B cell (primary cell): ENCODE data around the gene BPIFB1. TPM values are rescaled to one million over a fixed set of nuclear protein-coding genes. Genes with fewer than 3 reads are reported as not detected.

Experiments
- ATAC-seq: fragments of 200-7000 bp; cut with Tn5 transposase; one replicate; pipeline ENCODE4 v1.10.0; 2021; ENCODE audit warnings: low read depth, mild to moderate bottlenecking, moderate number of reproducible peaks, moderate library complexity
- CTCF ChIA-PET: fragments of 350-600 bp; sonication (Branson Sonifier 250); formaldehyde crosslinking; loops from one replicate; lab custom pipeline; 2021; ENCODE audit warnings: antibody characterized with exemption, inconsistent platforms; lab: Charles Lee
- POLR2A ChIA-PET: fragments of 350-600 bp; sonication (Branson Sonifier 250); formaldehyde crosslinking; loops from one replicate; lab custom pipeline; 2021; ENCODE audit warnings: antibody characterized with exemption; lab: Charles Lee
- DNase-seq: peaks from one replicate; pipeline ENCODE4 v3.0.0; 2013
- H2AFZ ChIP-seq: 2 replicates; pipeline ENCODE4 v1.6.1; 2012; ENCODE audit warnings: mild to moderate bottlenecking, low read depth, low read length; ENCODE audit not compliant: insufficient read depth, poor library complexity, severe bottlenecking
- H3K27ac ChIP-seq, 2 donors: 1 replicate in 1 of 2; 2 replicates in 1 of 2; pipeline ENCODE4 v1.5.1; 2012 to 2013; ENCODE audit warnings: low read length in 2 of 2, mild to moderate bottlenecking in 2 of 2, moderate library complexity in 1 of 2
- H3K27me3 ChIP-seq, 4 experiments: fragments of 200-600 bp in 1 of 4; sonication (generic) in 1 of 4; replicated peaks in 1 of 4; 1 replicate in 2 of 4; 2 replicates in 2 of 4; pipeline versions ENCODE4 v1.6.1 to v1.7.0; 2013 to 2016; ENCODE audit warnings: low read length in 3 of 4, mild to moderate bottlenecking in 2 of 4, mixed read lengths in 1 of 4, moderate library complexity in 1 of 4; ENCODE audit not compliant: insufficient read depth in 4 of 4, control insufficient read depth in 3 of 4; ENCODE audit errors: control extremely low read depth in 1 of 4
- H3K36me3 ChIP-seq, 2 experiments: replicated peaks in 1 of 2; 1 replicate in 1 of 2; 2 replicates in 1 of 2; pipeline versions ENCODE4 v1.6.1 to v1.7.1; 2013; ENCODE audit warnings: low read length in 1 of 2; ENCODE audit not compliant: insufficient read depth in 2 of 2, control insufficient read depth in 1 of 2; ENCODE audit errors: control extremely low read depth in 1 of 2, extremely low read depth in 1 of 2
- H3K4me1 ChIP-seq, 2 donors: fragments of 200-600 bp in 1 of 2; sonication (generic) in 1 of 2; 1 replicate in 1 of 2; 2 replicates in 1 of 2; pipeline versions ENCODE4 v1.5.1 to v1.6.1; 2013 to 2017; ENCODE audit warnings: low read length in 2 of 2; ENCODE audit not compliant: control insufficient read depth in 2 of 2, insufficient read depth in 2 of 2
- H3K4me2 ChIP-seq: replicated peaks from 2 replicates; pipeline ENCODE3; 2012; ENCODE audit warnings: mild to moderate bottlenecking, low read depth, low read length; ENCODE audit not compliant: poor library complexity, severe bottlenecking
- H3K4me3 ChIP-seq, 5 experiments: fragments of 200-600 bp in 1 of 5; sonication (generic) in 1 of 5; 1 replicate in 3 of 5; 2 replicates in 2 of 5; pipeline versions ENCODE4 v1.5.1 to v1.7.0; 2011 to 2016; ENCODE audit warnings: low read length in 4 of 5, mild to moderate bottlenecking in 4 of 5, low read depth in 2 of 5, control low read depth in 1 of 5, moderate library complexity in 1 of 5; ENCODE audit not compliant: insufficient read depth in 1 of 5; ENCODE audit errors: control extremely low read depth in 1 of 5, extremely low read depth in 1 of 5
- H3K79me2 ChIP-seq: fragments of 200-600 bp; sonication (generic); one replicate; pipeline ENCODE4 v1.6.0; 2016; ENCODE audit warnings: low read length; ENCODE audit not compliant: control insufficient read depth, insufficient read depth
- H3K9ac ChIP-seq: fragments of 200-600 bp; sonication (generic); 2 replicates; pipeline ENCODE4 v1.6.1; 2017; ENCODE audit warnings: mild to moderate bottlenecking, low read length, moderate library complexity
- H3K9me3 ChIP-seq, 3 donors: one replicate each; pipeline versions ENCODE4 v1.6.1 to v1.7.1; 2013; ENCODE audit warnings: low read length in 2 of 3; ENCODE audit not compliant: control insufficient read depth in 2 of 3, insufficient read depth in 1 of 3; ENCODE audit errors: control extremely low read depth in 1 of 3
- H4K20me1 ChIP-seq: 2 replicates; pipeline ENCODE4 v1.6.0; 2012; ENCODE audit warnings: mild to moderate bottlenecking, low read length; ENCODE audit not compliant: insufficient read depth, control insufficient read depth, poor library complexity, severe bottlenecking
- H3K27ac Mint-ChIP-seq: one replicate; pipeline ENCODE4 v1.8.0; 2021; ENCODE audit warnings: mixed read lengths
- H3K27me3 Mint-ChIP-seq: one replicate; pipeline ENCODE4 v1.8.0; 2021; ENCODE audit warnings: mixed read lengths
- H3K4me1 Mint-ChIP-seq: one replicate; pipeline ENCODE4 v1.8.0; 2021; ENCODE audit warnings: mixed read lengths
- H3K4me3 Mint-ChIP-seq: one replicate; pipeline ENCODE4 v1.8.0; 2021; ENCODE audit warnings: mixed read lengths
- H3K9me3 Mint-ChIP-seq: one replicate; pipeline ENCODE4 v1.8.0; 2022; ENCODE audit warnings: mixed read lengths; ENCODE audit not compliant: insufficient read depth
- CTCF ChIP-seq: fragments of 200-600 bp; IDR thresholded peaks from one replicate; pipeline ENCODE4 v1.8.0; 2022; ENCODE audit warnings: antibody characterized with exemption, mild to moderate bottlenecking
- EZH2 ChIP-seq: IDR thresholded peaks from 2 replicates; pipeline ENCODE4 v1.6.1; 2012; ENCODE audit warnings: borderline replicate concordance, low read depth, mild to moderate bottlenecking, moderate library complexity, low read length; ENCODE audit not compliant: insufficient read depth, poor library complexity, severe bottlenecking
- WGBS: methylation state at CpG from one replicate; pipeline ENCODE4 v1.1.5; 2013; ENCODE audit warnings: missing lambda C conversion rate; ENCODE audit not compliant: insufficient coverage; 5-methylcytosine and 5-hydroxymethylcytosine counted together
- intact Hi-C: fragments of 100-400 bp; cut with micrococcal nuclease; formaldehyde crosslinking; loops from one replicate; pipeline ENCODE4 v1.10.0; 2022
- polyA plus RNA-seq: library from polyadenylated mRNA; depleted of rRNA; stranded (reverse); fragments of >200 nt; gene quantifications from 2 replicates; pipeline ENCODE4 v1.2.3, GENCODE V29; 2012
- total RNA-seq, 2 donors: library from RNA; stranded (reverse); fragments of 120-200 nt in 1 of 2; gene quantifications; 1 replicate in 1 of 2; 2 replicates in 1 of 2; pipeline versions ENCODE4 v1.2.3 to v1.2.4, GENCODE V29; 2013 to 2022

Gene BPIFB1
- total and polyA plus RNA-seq, 2 donors (not counting 1 experiment from before 2014, with no cell fraction given): not detected

- Mint-ChIP-seq H3K27ac (no peak overlapping the region), H3K4me3 (no peak overlapping the region), H3K9me3 (no peaks in the 10 kb centered on the region), H3K27me3 (peaks cover 37% of the 10 kb centered on the region), H3K4me1 (no peaks in the 10 kb centered on the region)
- 95% methylated on average over 6 of the region's 6 CpGs for whole genome bisulfite sequencing
- no peaks in the 10 kb centered on the region for H3K9me3 ChIP-seq
- TF ChIP-seq EZH2: no peak
- no peak for TF ChIP-seq CTCF
- ATAC-seq: no peak
- H3K9ac ChIP-seq: no peak overlapping the region
- H3K4me1 ChIP-seq: no peaks in the 10 kb centered on the region
- no peaks in the 10 kb centered on the region for H3K79me2 ChIP-seq
- H4K20me1 ChIP-seq: no peaks in the 10 kb centered on the region
- H2AFZ ChIP-seq: no peak overlapping the region
- DNase-seq: no peak
- no peaks in the 10 kb centered on the region for H3K36me3 ChIP-seq
- ChIA-PET CTCF (no interaction called here), POLR2A (no interaction called here)
- no peak overlapping the region for H3K4me2 ChIP-seq
- H3K27ac ChIP-seq: no peak overlapping the region
- H3K27me3 ChIP-seq: peaks cover 0 to 7% (median 0%) of the 10 kb centered on the region in 4 experiments
- no peak overlapping the region for H3K4me3 ChIP-seq
- intact Hi-C loops: no loop called here
Measured at GRCh38 chr20:33237989-33238388, 45.0 kb upstream of the BPIFB1 start.

- WGBS: no CpG with 5 or more reads among the region's 1 CpG
- H3K27ac ChIP-seq: no peak overlapping the region
- H3K36me3 ChIP-seq: no peaks in the 10 kb centered on the region
- Mint-ChIP-seq H3K27ac (no peak overlapping the region), H3K4me1 (no peaks in the 10 kb centered on the region), H3K27me3 (peaks cover 38% of the 10 kb centered on the region), H3K4me3 (no peak overlapping the region), H3K9me3 (no peaks in the 10 kb centered on the region)
- H3K9me3 ChIP-seq: no peaks in the 10 kb centered on the region
- H4K20me1 ChIP-seq: no peaks in the 10 kb centered on the region
- H3K9ac ChIP-seq: no peak overlapping the region
- H3K79me2 ChIP-seq: no peaks in the 10 kb centered on the region
- H3K4me3 ChIP-seq: no peak overlapping the region
- ATAC-seq: no peak
- peaks cover 0 to 3% (median 0%) of the 10 kb centered on the region in 4 experiments for H3K27me3 ChIP-seq
- intact Hi-C loops: no loop called here
- ChIA-PET CTCF (no interaction called here), POLR2A (no interaction called here)
- H3K4me1 ChIP-seq: no peaks in the 10 kb centered on the region
- TF ChIP-seq EZH2 (no peak), CTCF (no peak)
- no peak overlapping the region for H2AFZ ChIP-seq
- DNase-seq: no peak
- H3K4me2 ChIP-seq: no peak overlapping the region
Measured at GRCh38 chr20:33239418-33239817, 43.6 kb upstream of the BPIFB1 start.
